HG02884 (cell line): ENCODE results near the gene EDA.
"Not testable (repeated sequence)": the region's sequence is repeated elsewhere in the genome, so short reads cannot be mapped to it uniquely, and the experiment has no call there.

Experiments used
- ATAC-seq: cut with Tn5 transposase; IDR thresholded peaks from one replicate; pipeline ENCODE4 v1.9.1; 2021; ENCODE audit warnings: mild to moderate bottlenecking, moderate library complexity; ENCODE audit not compliant: unreplicated experiment

The EDA gene

DNA sequence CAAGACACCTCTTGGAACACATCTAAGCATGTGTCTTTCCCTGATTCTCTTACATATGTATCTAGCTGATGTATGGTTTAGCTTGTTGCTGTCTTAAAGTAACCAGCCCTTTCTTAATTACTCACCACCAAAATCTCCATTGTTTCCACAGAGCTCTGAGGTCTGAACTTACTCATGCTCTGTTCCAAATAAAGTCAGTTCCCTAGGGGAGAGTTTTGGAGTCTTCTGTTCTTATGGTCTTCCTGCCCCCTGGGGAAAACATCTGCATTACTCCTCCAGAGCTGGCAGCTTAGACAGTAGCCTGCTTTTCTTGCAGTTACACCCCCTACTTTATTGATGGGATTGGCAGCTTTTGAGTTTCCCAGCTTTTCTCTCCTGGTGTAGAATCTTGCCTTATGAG, 125.8 kb downstream of the EDA start:
- no peak for ATAC-seq

DNA sequence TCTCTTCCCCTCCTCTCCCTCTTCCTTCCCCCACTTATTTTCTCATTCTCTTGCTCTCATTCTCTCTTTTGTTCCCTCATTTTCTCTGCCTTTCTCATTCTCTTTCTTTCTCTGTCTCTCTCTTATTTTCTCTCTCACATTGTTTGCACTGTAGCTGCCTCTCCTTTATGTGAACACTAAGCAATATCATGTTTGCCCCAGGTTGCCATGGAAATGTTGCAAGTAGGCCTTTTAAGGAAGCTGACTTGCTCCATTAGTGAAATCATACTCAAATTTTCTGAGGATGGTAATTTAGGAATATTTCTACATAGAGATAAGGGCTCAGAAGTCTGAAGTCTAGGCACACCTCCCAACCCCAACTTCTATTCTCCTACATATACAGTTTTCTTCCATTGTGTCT, 130.1 kb downstream of the EDA start:
- no peak for ATAC-seq

GRCh38 chrX:69748055-69748454, 132.1 kb downstream of the EDA start:
- no peak for ATAC-seq

- no peak for ATAC-seq
Observed at GRCh38 chrX:69759921-69760625, 144.2 kb downstream of the EDA start.

DNA sequence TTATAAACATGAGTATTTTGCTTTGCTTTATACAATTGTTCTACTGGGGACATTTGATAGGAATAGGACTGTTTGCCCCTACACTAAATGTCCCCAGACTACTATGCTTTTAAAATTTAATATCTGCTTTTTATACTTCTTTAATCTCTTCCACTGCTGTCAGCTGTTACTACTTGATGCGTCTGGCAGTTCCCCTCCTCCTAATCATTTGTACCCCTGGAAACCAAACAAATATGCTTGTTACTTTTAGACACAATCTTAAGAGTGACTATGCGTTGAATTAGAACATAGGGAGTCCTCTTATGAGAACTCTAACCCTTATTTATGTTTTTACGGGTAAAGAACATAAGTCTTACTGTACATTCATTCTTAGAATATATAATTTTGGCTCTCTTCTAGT, 145.7 kb downstream of the EDA start:
- no peak for ATAC-seq

DNA sequence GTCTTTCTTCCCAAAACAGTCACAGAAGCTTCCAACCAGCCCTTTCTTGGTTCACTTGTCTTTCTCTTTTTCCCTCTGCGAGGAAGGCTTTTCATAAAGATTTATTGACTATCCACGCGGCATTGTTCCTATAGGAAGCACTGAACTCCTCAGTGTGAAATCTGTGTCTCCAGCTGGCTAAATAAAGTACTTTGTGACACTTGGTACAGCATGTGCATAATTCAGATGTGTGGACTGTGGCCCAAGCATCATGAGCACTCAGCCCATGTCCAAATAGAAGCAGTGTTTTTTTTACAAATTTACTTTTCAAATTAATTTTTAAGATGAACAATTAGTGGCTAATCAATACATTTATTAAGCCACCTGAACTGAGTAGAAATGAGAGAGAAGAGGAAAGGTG, 146.4 kb downstream of the EDA start:
- no peak for ATAC-seq

GRCh38 chrX:69793260-69793935, 177.5 kb downstream of the EDA start:
- ATAC-seq: no peak

DNA sequence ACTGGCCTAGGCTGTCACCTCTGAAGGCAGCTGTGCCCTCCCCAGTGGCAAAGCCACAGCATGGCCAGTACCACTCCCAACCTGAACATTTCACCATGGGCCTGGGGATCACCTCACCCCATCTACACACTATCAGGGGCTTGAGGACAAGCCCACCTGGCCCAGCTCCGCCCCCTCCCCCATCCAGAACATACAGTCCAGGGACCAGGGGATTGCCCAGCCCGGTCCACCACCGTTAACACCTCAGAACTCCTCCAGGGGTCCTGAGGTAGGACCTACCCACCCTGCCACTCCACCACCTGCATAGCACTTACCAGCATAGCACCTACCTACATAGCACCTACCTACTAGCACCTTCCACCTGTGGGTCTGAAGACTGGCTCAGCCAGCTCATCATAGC, 179.8 kb downstream of the EDA start:
- no peak for ATAC-seq

GRCh38 chrX:69807400-69807799, 191.5 kb downstream of the EDA start:
- ATAC-seq: no peak

GRCh38 chrX:69808375-69808774, 192.5 kb downstream of the EDA start:
- no peak for ATAC-seq

- no peak for ATAC-seq
Observed at GRCh38 chrX:69813677-69814076, 197.8 kb downstream of the EDA start.

- no peak for ATAC-seq
Observed at GRCh38 chrX:69815063-69815462, 199.2 kb downstream of the EDA start.

DNA sequence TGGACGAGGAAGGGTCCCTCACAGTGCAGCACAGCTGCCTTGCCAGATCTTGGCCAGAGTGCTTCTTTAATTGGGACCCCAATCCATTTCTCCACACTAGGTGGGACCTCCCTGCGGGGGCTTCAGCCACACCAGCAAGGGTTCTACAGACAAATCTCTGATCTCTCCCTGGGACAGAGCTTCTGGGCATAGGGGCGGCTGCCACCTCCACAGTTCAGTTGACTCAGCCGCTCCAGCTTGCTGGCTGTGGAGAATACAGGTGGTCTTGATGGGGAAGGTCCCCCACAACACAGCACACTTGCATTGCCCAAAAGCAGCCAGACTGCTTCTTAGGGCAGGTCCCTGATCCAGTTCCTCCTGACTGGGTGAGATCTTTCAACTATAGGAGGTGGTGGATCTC, 199.6 kb downstream of the EDA start:
- no peak for ATAC-seq

DNA sequence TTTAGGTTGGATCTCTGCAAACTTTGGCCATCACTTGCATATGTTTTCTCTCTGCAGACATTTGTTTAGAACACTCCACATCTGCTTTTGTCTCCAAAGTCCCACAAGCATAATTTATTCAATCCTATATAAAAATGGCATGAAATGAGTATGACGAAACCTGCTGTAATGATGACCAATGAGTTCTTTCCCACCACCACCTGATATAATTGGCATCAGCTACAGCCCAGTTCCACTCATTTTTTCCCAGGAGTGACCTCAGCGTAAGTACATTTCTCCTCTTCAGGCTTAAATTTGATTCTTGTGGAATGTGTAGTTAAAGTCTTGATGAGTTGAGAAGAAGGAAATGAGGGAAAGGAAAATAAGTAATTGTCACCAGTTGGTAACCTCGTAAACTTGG, 228.7 kb downstream of the EDA start:
- no peak for ATAC-seq

DNA sequence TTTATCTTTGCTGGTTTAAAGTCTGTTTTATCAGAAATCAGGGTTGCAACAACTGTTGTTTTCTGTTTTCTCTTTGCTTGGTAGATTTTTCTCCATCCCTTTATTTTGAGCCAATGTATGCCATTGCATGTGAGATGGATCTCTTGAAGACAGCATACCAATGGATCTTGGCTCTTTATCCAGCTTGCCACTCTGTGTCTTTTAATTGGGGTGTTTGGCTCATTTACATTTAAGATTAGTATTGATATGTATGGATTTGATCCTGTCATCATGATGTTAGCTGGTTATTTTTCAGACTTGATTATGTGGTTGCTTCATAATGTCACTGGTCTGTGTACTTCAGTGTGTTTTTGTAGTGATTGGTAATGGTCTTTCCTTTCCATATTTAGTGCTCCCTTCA, 244.1 kb downstream of the EDA start:
- ATAC-seq: not testable (repeated sequence)

GRCh38 chrX:69876221-69876620, 260.3 kb downstream of the EDA start:
- no peak for ATAC-seq

GRCh38 chrX:69884210-69884609, 268.3 kb downstream of the EDA start:
- no peak for ATAC-seq

- no peak for ATAC-seq
Observed at GRCh38 chrX:69896046-69896445, 280.1 kb downstream of the EDA start.

DNA sequence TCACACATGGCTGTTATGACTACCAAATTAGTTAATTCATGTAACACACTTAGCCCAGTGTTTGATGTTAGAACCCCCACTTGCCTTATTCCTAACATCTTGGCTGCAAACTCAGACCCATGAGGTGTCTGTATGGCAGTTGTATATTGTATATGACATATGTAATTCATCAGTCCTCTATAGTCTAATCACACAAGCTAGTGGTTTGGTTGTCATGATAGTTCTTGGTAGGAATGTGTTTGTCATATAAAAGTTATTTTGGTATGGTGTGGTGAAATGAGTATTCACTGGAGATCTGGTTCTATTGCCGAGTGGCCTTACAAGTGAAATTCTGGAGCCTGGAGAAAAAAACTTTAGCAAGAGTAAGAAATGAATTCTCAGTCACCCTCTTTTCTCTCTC, 284.6 kb downstream of the EDA start:
- ATAC-seq: no peak

DNA sequence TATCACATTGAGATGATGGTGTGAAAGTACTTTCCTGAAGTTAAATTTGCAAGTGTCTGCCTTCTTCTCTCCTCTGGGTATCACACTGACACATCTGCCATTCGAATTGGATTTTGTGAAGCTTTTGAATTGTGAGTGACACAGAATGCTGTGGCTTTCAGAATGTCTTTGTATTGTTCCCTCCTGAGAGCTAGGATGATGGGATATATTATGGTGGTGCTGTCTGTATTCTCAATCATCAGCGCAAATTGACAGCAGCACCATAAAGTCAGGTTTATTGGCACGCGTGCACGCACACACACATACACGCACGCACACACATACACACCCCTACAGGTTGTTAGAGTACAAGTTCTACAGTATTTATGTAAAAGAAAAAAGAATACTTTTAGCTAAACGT, 290.5 kb downstream of the EDA start:
- no peak for ATAC-seq

DNA sequence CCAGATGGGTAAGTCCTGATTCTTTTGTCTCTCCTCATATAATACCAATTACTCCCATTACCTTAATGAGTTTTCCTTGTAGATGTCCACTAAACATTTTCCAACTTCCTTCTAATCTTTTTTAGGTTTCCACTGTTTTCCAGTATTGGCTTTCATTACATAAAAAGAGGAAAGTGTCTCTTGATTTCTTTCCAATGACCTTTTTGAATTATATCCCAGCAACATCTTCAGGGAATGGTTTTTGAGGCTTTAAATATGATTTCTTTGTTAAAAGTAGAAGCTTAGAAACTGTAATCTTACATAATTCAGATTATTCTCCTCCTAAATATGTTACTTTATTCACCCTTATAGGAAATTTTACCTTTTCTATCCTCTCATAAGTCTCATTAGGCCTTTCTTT, 298.9 kb downstream of the EDA start:
- no peak for ATAC-seq

DNA sequence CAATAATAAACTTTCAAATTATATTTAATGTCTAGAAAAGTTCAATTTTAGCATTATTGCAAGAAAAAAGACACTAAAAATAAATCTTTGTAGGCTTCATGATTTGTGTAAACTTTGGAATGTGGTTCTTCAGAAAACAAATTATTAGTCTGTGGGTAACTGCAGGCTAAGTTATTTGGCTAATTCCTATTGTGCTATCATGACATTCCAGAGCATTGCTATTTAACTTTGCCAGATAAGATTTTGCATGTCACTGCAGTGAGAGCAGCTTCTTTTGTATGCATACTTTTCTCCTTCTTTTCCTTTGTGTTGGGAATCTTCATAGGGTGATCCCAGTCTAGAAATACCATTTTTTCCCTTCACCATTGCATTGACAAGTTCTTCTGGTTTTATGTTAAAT, 303.8 kb downstream of the EDA start:
- no peak for ATAC-seq

DNA sequence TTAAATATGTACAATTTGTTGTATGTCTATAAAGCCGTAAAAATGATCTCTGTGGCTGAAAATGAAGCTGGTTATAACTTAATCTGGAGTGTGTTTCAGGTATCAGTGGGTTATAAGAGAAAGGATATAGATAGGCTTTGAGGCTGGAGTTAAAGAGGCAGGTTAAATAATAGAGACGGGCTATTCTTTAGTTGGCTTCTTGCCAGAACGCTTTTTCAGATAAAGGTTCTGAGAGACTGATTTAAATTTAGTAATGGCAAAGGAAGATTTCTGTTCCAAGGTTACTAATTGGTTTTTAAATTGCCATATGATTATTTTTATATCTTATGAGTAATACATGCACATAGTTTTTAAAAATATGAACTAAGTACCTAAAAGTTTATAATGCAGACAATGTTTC, 316.4 kb downstream of the EDA start:
- ATAC-seq: no peak
